Ishikawa (cell line): ENCODE measurements around the gene DHRSX.

Experiments used
- CEBPB ChIP-seq: IDR thresholded peaks from 2 replicates; pipeline ENCODE4 v1.6.1; 2012
- CREB1 ChIP-seq: IDR thresholded peaks from 2 replicates; pipeline ENCODE4 v1.6.1; 2012; ENCODE audit warnings: low read depth
- EP300 ChIP-seq: IDR thresholded peaks from 2 replicates; pipeline ENCODE4 v1.6.1; 2012; ENCODE audit warnings: borderline replicate concordance
- MAX ChIP-seq: IDR thresholded peaks from 2 replicates; pipeline ENCODE4 v1.6.1; 2012
- RAD21 ChIP-seq: IDR thresholded peaks from 2 replicates; pipeline ENCODE4 v1.6.1; 2012; ENCODE audit warnings: low read depth
- REST ChIP-seq: IDR thresholded peaks from 2 replicates; pipeline ENCODE4 v1.6.1; 2012; ENCODE audit warnings: low read depth, mild to moderate bottlenecking
- YY1 ChIP-seq: IDR thresholded peaks from 2 replicates; pipeline ENCODE4 v1.6.1; 2012; ENCODE audit warnings: low read depth
- ZBTB7A ChIP-seq: IDR thresholded peaks from 2 replicates; pipeline ENCODE4 v1.6.1; 2012; ENCODE audit warnings: low read depth
- TF ChIP-seq, protein P1 (sequence below): IDR thresholded peaks from 2 replicates; pipeline ENCODE4 v1.6.1; 2012

DNA sequence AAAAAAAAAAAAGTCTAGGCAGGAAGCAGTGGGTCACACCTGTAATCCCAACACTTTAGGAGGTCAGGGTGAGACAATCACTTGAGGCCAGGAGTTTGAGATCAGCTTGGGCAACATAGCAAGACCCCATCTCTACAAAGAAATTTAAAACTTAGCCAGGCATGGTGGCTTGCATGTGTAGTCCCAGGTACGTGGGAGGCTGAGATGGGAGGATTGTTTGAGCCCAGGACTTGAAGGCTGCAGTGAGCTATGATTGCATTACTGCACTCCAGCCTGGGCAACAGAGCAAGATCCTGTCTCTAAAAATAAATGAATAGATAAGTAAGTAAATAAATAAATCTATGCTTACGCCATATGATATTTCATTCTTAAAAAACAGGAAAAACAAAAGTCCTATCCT lies 65.3 kb downstream of the DHRSX start:
- no peak for TF ChIP-seq REST
- TF ChIP-seq, protein P1, sequence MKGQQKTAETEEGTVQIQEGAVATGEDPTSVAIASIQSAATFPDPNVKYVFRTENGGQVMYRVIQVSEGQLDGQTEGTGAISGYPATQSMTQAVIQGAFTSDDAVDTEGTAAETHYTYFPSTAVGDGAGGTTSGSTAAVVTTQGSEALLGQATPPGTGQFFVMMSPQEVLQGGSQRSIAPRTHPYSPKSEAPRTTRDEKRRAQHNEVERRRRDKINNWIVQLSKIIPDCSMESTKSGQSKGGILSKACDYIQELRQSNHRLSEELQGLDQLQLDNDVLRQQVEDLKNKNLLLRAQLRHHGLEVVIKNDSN: no peak
- TF ChIP-seq MAX: no peak
- TF ChIP-seq RAD21: no peak
- TF ChIP-seq EP300: no peak
- TF ChIP-seq CREB1: no peak
- no peak for TF ChIP-seq YY1
- TF ChIP-seq CEBPB: no peak
- no peak for TF ChIP-seq ZBTB7A
